HepG2 (cell line): ENCODE measurements around the gene SLC38A4. TPM values are rescaled to one million over a fixed set of nuclear protein-coding genes. Genes with fewer than 3 reads are reported as not detected.

Experiments used
- ARID5B ChIP-seq: IDR thresholded peaks from 2 replicates; pipeline ENCODE4 v1.4.0; 2020; ENCODE audit warnings: mild to moderate bottlenecking, missing genetic modification reagents
- ASH2L ChIP-seq: fragments of 300-600, 200-600 bp; sonication (generic); IDR thresholded peaks from 2 replicates; pipeline ENCODE4 v1.7.0; 2017; ENCODE audit warnings: low read depth, mild to moderate bottlenecking, moderate library complexity, mixed read lengths, low read length; ENCODE audit not compliant: insufficient read length
- GFI1 ChIP-seq: sonication (generic); formaldehyde crosslinking; IDR thresholded peaks from 2 replicates; pipeline ENCODE4 v1.5.0; 2020; ENCODE audit warnings: missing genetic modification reagents, mild to moderate bottlenecking, borderline replicate concordance
- GZF1 ChIP-seq: sonication (generic); formaldehyde crosslinking; IDR thresholded peaks from 2 replicates; pipeline ENCODE4 v1.5.1; 2020; ENCODE audit warnings: mild to moderate bottlenecking, missing genetic modification reagents
- HMG20B ChIP-seq: conservative IDR thresholded peaks from 2 replicates; pipeline ENCODE4 v1.6.1; 2016; ENCODE audit warnings: missing genetic modification reagents, missing compliant biosample characterization
- HNF4G ChIP-seq, 2 experiments: sonication (generic) in 1 of 2; formaldehyde crosslinking in 1 of 2; IDR thresholded peaks; 2 replicates each; pipeline versions ENCODE4 v1.4.0 to v1.6.1; 2011 to 2020; ENCODE audit warnings: borderline replicate concordance in 2 of 2, low read depth in 2 of 2, mild to moderate bottlenecking in 2 of 2, low read length in 1 of 2, missing genetic modification reagents in 1 of 2, moderate library complexity in 1 of 2
- KDM4B ChIP-seq: sonication (generic); formaldehyde crosslinking; IDR thresholded peaks from 2 replicates; pipeline ENCODE4 v1.4.0; 2020; ENCODE audit warnings: missing genetic modification reagents
- MEIS2 ChIP-seq: sonication (generic); formaldehyde crosslinking; IDR thresholded peaks from 2 replicates; pipeline ENCODE4 v1.9.0; 2021; ENCODE audit warnings: mild to moderate bottlenecking, missing genetic modification reagents
- NR2F6 ChIP-seq, 2 experiments: IDR thresholded peaks; 2 replicates each; pipeline ENCODE4 v1.6.1; 2016; ENCODE audit warnings: antibody characterized with exemption in 1 of 2, mild to moderate bottlenecking in 1 of 2
- PHB2 ChIP-seq: fragments of 450-650 bp; IDR thresholded peaks from 2 replicates; pipeline ENCODE4 v1.6.1; 2018; ENCODE audit not compliant: partially characterized antibody
- RXRA ChIP-seq: sonication (generic); formaldehyde crosslinking; IDR thresholded peaks from 2 replicates; pipeline ENCODE4 v1.5.1; 2020; ENCODE audit warnings: missing genetic modification reagents
- SALL1 ChIP-seq: sonication (generic); formaldehyde crosslinking; IDR thresholded peaks from 2 replicates; pipeline ENCODE4 v1.8.0; 2022; ENCODE audit warnings: mild to moderate bottlenecking, missing genetic modification reagents
- SPEN ChIP-seq: sonication (generic); formaldehyde crosslinking; IDR thresholded peaks from 2 replicates; pipeline ENCODE4 v1.5.1; 2020; ENCODE audit warnings: low read depth, mild to moderate bottlenecking, missing genetic modification reagents
- THAP11 ChIP-seq: IDR thresholded peaks from 2 replicates; pipeline ENCODE4 v1.6.1; 2016; ENCODE audit warnings: missing biosample characterization, missing genetic modification reagents
- THRA ChIP-seq: sonication (generic); formaldehyde crosslinking; IDR thresholded peaks from 2 replicates; pipeline ENCODE4 v1.4.0; 2020; ENCODE audit warnings: missing genetic modification reagents, borderline replicate concordance
- ZNF503 ChIP-seq: sonication (generic); formaldehyde crosslinking; IDR thresholded peaks from 2 replicates; pipeline ENCODE4 v1.4.0; 2020; ENCODE audit warnings: missing genetic modification reagents
- polyA plus RNA-seq, 8 experiments: library from polyadenylated mRNA; depleted of rRNA in 3 of 8; stranded (reverse) in 7 of 8; unstranded in 1 of 8; fragments of >200 nt; fragmentation: Illumina TruSeq in 4 of 8; extraction: Trizol in 4 of 8; gene quantifications; 2 replicates each; pipeline versions ENCODE4 v1.2.1 to v1.2.3, GENCODE V29; 2011 to 2016; ENCODE audit warnings: low read depth in 4 of 8, missing spikeins in 1 of 8, mixed read lengths in 1 of 8; ENCODE audit not compliant: insufficient read depth in 1 of 8
- total RNA-seq, 5 experiments: library from RNA; depleted of rRNA; stranded (reverse); fragments of >200 nt; fragmentation: Illumina TruSeq; extraction: Trizol; gene quantifications; 2 replicates each; pipeline ENCODE4 v1.2.3, GENCODE V29; 2016; ENCODE audit warnings: low read depth in 1 of 5
- TF ChIP-seq, protein P1 (sequence below): IDR thresholded peaks from 2 replicates; pipeline ENCODE4 v1.6.1; 2016; ENCODE audit warnings: mild to moderate bottlenecking
- TF ChIP-seq, protein P2 (sequence below): sonication (generic); formaldehyde crosslinking; IDR thresholded peaks from 2 replicates; pipeline ENCODE4 v1.8.1; 2023; ENCODE audit warnings: mild to moderate bottlenecking, moderate library complexity, missing genetic modification reagents

SLC38A4 gene
- total and polyA plus RNA-seq, 2 of the 13 experiments (the other 11 are each of a cell fraction or from before 2014, with no cell fraction given): 3.5 to 5.2 TPM

DNA sequence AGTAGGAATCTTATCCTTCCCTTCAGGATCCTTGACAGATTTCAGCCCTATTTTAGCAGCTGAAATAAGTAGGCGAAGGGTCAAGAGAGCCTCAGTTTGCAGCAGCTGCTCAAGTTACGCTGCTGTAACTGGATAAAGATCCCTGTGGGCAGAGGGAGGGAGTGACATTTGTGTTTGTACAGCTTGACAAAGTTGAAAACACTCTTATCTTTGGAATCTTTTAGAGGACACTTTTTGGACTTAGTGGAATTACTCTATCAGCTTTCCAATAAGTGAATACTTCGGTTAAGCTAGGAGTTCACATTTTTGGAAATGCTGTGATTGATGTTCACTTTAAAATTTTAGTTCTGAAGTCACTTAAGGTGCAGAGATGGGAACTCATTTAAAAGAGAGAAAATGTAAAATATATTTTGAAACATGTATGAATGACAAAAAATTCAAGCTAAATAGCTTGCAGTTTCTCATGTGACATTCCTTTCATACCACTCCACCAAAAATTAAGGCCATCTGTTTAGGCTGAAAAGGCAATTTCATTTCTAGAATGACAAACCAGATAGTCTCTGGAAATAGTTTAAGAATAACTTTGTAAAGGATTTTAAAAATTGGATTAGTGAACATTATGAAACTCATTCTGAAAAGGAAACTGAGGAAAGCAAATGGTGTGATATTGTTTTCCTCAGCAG, 55.2 kb downstream of the SLC38A4 start (continued):
- TF ChIP-seq ARID5B (CRISPR knock-in tag) (peak; percentile 83), KDM4B (CRISPR knock-in tag) (no peak), SPEN (CRISPR knock-in tag) (no peak), SALL1 (CRISPR knock-in tag) (peak; percentile 66; the same call in 1 of the 2 replicates), ASH2L (peak; percentile 29), GFI1 (CRISPR knock-in tag) (peak; percentile 84), PHB2 (no peak), RXRA (CRISPR knock-in tag) (peak; percentile 70; the same call in 1 of the 2 replicates), NR2F6 (IDR thresholded peaks at IDR 0.05) (no peak), NR2F6 (CRISPR knock-in tag; IDR thresholded peaks at IDR 0.05) (peak; percentile 44; the same call in 1 of the 2 replicates), HNF4G (IDR thresholded peaks at IDR 0.05; ENCODE audit: borderline replicate concordance, low read depth, low read length) (peak; percentile 20; the same call in 1 of the 2 replicates), HNF4G (CRISPR knock-in tag; IDR thresholded peaks at IDR 0.05; ENCODE audit: borderline replicate concordance, low read depth) (no peak), MEIS2 (CRISPR knock-in tag) (0 out of 2 replicates have a peak, but pooled peaks have one; percentile 54), THRA (CRISPR knock-in tag) (0 out of 2 replicates have a peak, but pooled peaks have one; percentile 12), GZF1 (CRISPR knock-in tag) (no peak), THAP11 (CRISPR knock-in tag) (no peak), HMG20B (CRISPR knock-in tag) (no peak), ZNF503 (CRISPR knock-in tag) (0 out of 2 replicates have a peak, but pooled peaks have one; percentile 33)
- TF ChIP-seq, protein P1, sequence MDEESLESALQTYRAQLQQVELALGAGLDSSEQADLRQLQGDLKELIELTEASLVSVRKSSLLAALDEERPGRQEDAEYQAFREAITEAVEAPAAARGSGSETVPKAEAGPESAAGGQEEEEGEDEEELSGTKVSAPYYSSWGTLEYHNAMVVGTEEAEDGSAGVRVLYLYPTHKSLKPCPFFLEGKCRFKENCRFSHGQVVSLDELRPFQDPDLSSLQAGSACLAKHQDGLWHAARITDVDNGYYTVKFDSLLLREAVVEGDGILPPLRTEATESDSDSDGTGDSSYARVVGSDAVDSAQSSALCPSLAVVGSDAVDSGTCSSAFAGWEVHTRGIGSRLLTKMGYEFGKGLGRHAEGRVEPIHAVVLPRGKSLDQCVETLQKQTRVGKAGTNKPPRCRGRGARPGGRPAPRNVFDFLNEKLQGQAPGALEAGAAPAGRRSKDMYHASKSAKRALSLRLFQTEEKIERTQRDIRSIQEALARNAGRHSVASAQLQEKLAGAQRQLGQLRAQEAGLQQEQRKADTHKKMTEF (CRISPR knock-in tag): 0 out of 2 replicates have a peak, but pooled peaks have one; percentile 16
- TF ChIP-seq, protein P2, sequence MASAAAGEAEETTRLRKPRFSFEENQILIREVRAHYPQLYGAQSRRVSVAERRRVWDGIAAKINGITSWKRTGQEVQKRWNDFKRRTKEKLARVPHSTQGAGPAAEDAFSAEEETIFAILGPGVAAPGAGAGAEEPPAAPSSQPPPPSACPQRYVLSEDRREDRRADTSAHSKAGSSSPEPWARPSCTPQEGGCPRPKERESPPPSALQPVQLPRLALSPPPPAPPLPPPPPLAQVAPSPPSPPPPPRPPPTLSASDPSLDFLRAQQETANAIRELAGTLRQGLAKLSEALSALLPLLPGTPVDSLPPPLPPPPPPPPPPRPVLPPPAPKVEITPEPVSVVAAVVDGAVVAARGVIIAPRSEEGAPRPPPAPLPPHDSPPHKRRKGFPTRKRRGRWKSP (CRISPR knock-in tag): no peak
